Hematopoietic multipotent progenitor cell treated with erythropoietin and hydrocortisone succinate and interleukin-3 and kit ligand, for 17 days (in vitro differentiated cells): ENCODE data around the gene ZCCHC12.

Experiments
- DNase-seq: peaks from one replicate; pipeline ENCODE4 v3.0.0-alpha.2; 2015; ENCODE audit warnings: low spot score

The ZCCHC12 gene

GRCh38 chrX:118867251-118867650 lies 43.6 kb downstream of the ZCCHC12 start:
- no peak for DNase-seq

- DNase-seq, result no peak
These were observed 48.5 kb downstream of the ZCCHC12 start for GRCh38 chrX:118872102-118872566.
